Measurements from ENCODE around the gene SHD.
A peak's percentile ranks its signal among the peaks of the same experiment; 100 is the strongest.

SHD gene

GRCh38 chr19:4304538-4305256 is 25.6 kb downstream of the SHD start, which contains the start of gene FSD1:
Gene FSD1 (plus strand): TSS chr19:4304598. CDS start chr19:4304747, 149 bp downstream.
- H3K4me3 ChIP-seq (replicated peaks; ENCODE audit: low read depth, low read length) = peak within 1 kb of the TSS; percentile 48
- no peak for TF ChIP-seq CTCF (IDR thresholded peaks at IDR 0.05; ENCODE audit: low read length, missing control alignments)
- peak; percentile 61 for DNase-seq (ENCODE audit: low read depth)

- DNase-seq (ENCODE audit: low read depth) = no peak
- H3K4me3 ChIP-seq (replicated peaks; ENCODE audit: low read depth, low read length) = no peak overlapping the region
- TF ChIP-seq CTCF (IDR thresholded peaks at IDR 0.05; ENCODE audit: low read length, missing control alignments) = no peak
Observed at GRCh38 chr19:4305257-4305612, 26.2 kb downstream of the SHD start.

- no peak for TF ChIP-seq CTCF (IDR thresholded peaks at IDR 0.05; ENCODE audit: low read length, missing control alignments)
- DNase-seq (ENCODE audit: low read depth) = no peak
- H3K4me3 ChIP-seq (replicated peaks; ENCODE audit: low read depth, low read length) = no peak overlapping the region
Observed at GRCh38 chr19:4305659-4306058, 26.6 kb downstream of the SHD start.

- no peak for TF ChIP-seq CTCF (IDR thresholded peaks at IDR 0.05; ENCODE audit: low read length, missing control alignments)
- no peak for DNase-seq (ENCODE audit: low read depth)
- H3K4me3 ChIP-seq (replicated peaks; ENCODE audit: low read depth, low read length) = no peak overlapping the region
Observed at GRCh38 chr19:4310247-4311121, 31.4 kb downstream of the SHD start.

GRCh38 chr19:4313847-4314490 is 34.9 kb downstream of the SHD start:
- no peak for TF ChIP-seq CTCF (IDR thresholded peaks at IDR 0.05; ENCODE audit: low read length, missing control alignments)

GRCh38 chr19:4316956-4317355 is 37.9 kb downstream of the SHD start:
- H3K4me3 ChIP-seq (replicated peaks; ENCODE audit: low read depth, low read length) = no peak overlapping the region
- TF ChIP-seq CTCF (IDR thresholded peaks at IDR 0.05; ENCODE audit: low read length, missing control alignments) = no peak
- DNase-seq (ENCODE audit: low read depth) = no peak

More at GRCh38 chr19:4313847-4314490, 34.9 kb downstream of the SHD start:
- no peak overlapping the region for H3K4me3 ChIP-seq (replicated peaks; ENCODE audit: low read depth, low read length)
- no peak for DNase-seq (ENCODE audit: low read depth)

All from fibroblast of pulmonary artery (primary cell).